Measurements from ENCODE around the gene FGFR2.
A peak's percentile ranks its signal among the peaks of the same experiment; 100 is the strongest.

The FGFR2 gene

GRCh38 chr10:121609426-121610380 lies 11.5 kb upstream of the FGFR2 start:
- no peak for DNase-seq

- DNase-seq, result peak; percentile 23
Observed at GRCh38 chr10:121608469-121609190, 10.4 kb upstream of the FGFR2 start.

GRCh38 chr10:121607310-121608055 lies 9.2 kb upstream of the FGFR2 start:
- no peak for DNase-seq

GRCh38 chr10:121605708-121606107 lies 7.5 kb upstream of the FGFR2 start:
- no peak for DNase-seq

- no peak for DNase-seq
Observed at GRCh38 chr10:121601458-121601857, 3.2 kb upstream of the FGFR2 start.

GRCh38 chr10:121600611-121601010 lies 2.4 kb upstream of the FGFR2 start:
- DNase-seq, result no peak

- DNase-seq, result no peak
Observed at GRCh38 chr10:121599947-121600346, 1.7 kb upstream of the FGFR2 start.

- no peak for DNase-seq
Observed at GRCh38 chr10:121597504-121598262, 561 bp downstream of the FGFR2 start.

- no peak for DNase-seq
Observed at GRCh38 chr10:121596689-121597503, 1.3 kb downstream of the FGFR2 start.

- no peak for DNase-seq
Observed at GRCh38 chr10:121595806-121596688, 2.2 kb downstream of the FGFR2 start.

- DNase-seq, result no peak
Observed at GRCh38 chr10:121595351-121595805, 2.9 kb downstream of the FGFR2 start.

GRCh38 chr10:121594623-121595350 lies 3.5 kb downstream of the FGFR2 start:
- no peak for DNase-seq

GRCh38 chr10:121594076-121594475 lies 4.2 kb downstream of the FGFR2 start:
- DNase-seq, result no peak

GRCh38 chr10:121593281-121594075 lies 4.8 kb downstream of the FGFR2 start:
- DNase-seq, result no peak

GRCh38 chr10:121592155-121592890 lies 5.9 kb downstream of the FGFR2 start:
- no peak for DNase-seq

GRCh38 chr10:121591186-121591585 lies 7.1 kb downstream of the FGFR2 start:
- DNase-seq, result no peak

- DNase-seq, result no peak
Observed at GRCh38 chr10:121590772-121591171, 7.5 kb downstream of the FGFR2 start.

GRCh38 chr10:121589553-121589952 lies 8.7 kb downstream of the FGFR2 start:
- no peak for DNase-seq

All from hematopoietic multipotent progenitor cell treated with erythropoietin and hydrocortisone succinate and interleukin-3 and kit ligand, for 8 days (in vitro differentiated cells).